CD4-positive, alpha-beta T cell (primary cell): ENCODE results near the gene GDF2. TPM values are rescaled to one million over a fixed set of nuclear protein-coding genes. Genes with fewer than 3 reads are reported as not detected.

Source experiments
- ATAC-seq: fragments of 200-7000 bp; cut with Tn5 transposase; one replicate; pipeline ENCODE4 v1.10.0; 2022; ENCODE audit warnings: mild to moderate bottlenecking; ENCODE audit not compliant: poor library complexity
- CTCF ChIA-PET: fragments of 350-600 bp; sonication (Branson Sonifier 250); formaldehyde crosslinking; loops from one replicate; lab custom pipeline; 2021; ENCODE audit warnings: antibody characterized with exemption, inconsistent platforms; lab: Charles Lee
- POLR2A ChIA-PET: fragments of 350-600 bp; sonication (Branson Sonifier 250); formaldehyde crosslinking; loops from one replicate; lab custom pipeline; 2021; ENCODE audit warnings: antibody characterized with exemption, inconsistent platforms; lab: Charles Lee
- DNase-seq, 14 experiments: peaks; one replicate each; pipeline ENCODE4 v3.0.0-alpha.2; 2013 to 2020; ENCODE audit warnings: mixed read lengths in 2 of 14
- H3K27ac ChIP-seq, 2 donors: one replicate each; pipeline versions ENCODE4 v1.5.1 to v1.7.0; 2013; ENCODE audit warnings: low read length in 2 of 2, low read depth in 1 of 2, mild to moderate bottlenecking in 1 of 2
- H3K27me3 ChIP-seq, 2 experiments: 1 replicate in 1 of 2; 2 replicates in 1 of 2; pipeline versions ENCODE4 v1.6.1 to v1.7.0; 2013; ENCODE audit warnings: low read length in 2 of 2, control low read depth in 1 of 2, mild to moderate bottlenecking in 1 of 2, moderate library complexity in 1 of 2; ENCODE audit not compliant: insufficient read depth in 2 of 2, control insufficient read depth in 1 of 2
- H3K36me3 ChIP-seq: one replicate; pipeline ENCODE4 v1.6.1; 2013; ENCODE audit warnings: low read length, control low read depth; ENCODE audit not compliant: insufficient read depth
- H3K4me1 ChIP-seq: one replicate; pipeline ENCODE4 v1.6.1; 2013; ENCODE audit warnings: low read length, control low read depth; ENCODE audit not compliant: insufficient read depth
- H3K4me3 ChIP-seq: one replicate; pipeline ENCODE4 v1.5.1; 2013; ENCODE audit warnings: mild to moderate bottlenecking, low read length, moderate library complexity
- H3K9me3 ChIP-seq, 2 experiments: 1 replicate in 1 of 2; 2 replicates in 1 of 2; pipeline versions ENCODE4 v1.6.1 to v1.7.0; 2013; ENCODE audit warnings: low read length in 2 of 2, mild to moderate bottlenecking in 2 of 2, control low read depth in 1 of 2, moderate library complexity in 1 of 2; ENCODE audit not compliant: control insufficient read depth in 1 of 2, insufficient read depth in 1 of 2
- H3K27ac Mint-ChIP-seq: one replicate; pipeline ENCODE4 v1.8.0; 2020; ENCODE audit warnings: mixed read lengths
- H3K27me3 Mint-ChIP-seq: one replicate; pipeline ENCODE4 v1.8.0; 2021; ENCODE audit warnings: mixed read lengths
- H3K36me3 Mint-ChIP-seq: one replicate; pipeline ENCODE4 v1.8.0; 2021; ENCODE audit warnings: low read depth, mixed read lengths
- H3K4me1 Mint-ChIP-seq: one replicate; pipeline ENCODE4 v1.8.0; 2021; ENCODE audit warnings: low read depth, mixed read lengths
- H3K4me3 Mint-ChIP-seq: one replicate; pipeline ENCODE4 v1.8.0; 2020; ENCODE audit warnings: mild to moderate bottlenecking, mixed read lengths
- H3K9me3 Mint-ChIP-seq: one replicate; pipeline ENCODE4 v1.8.0; 2020; ENCODE audit warnings: mixed read lengths
- intact Hi-C, 2 experiments: fragments of 100-400 bp; cut with DNase I in 1 of 2; cut with micrococcal nuclease in 1 of 2; formaldehyde crosslinking; loops; one replicate each; pipeline versions ENCODE4 v1.15.1 to v1.9.0; 2023 to 2025; cut with DNase I, micrococcal nuclease
- total RNA-seq, 174 experiments: library from RNA in 2 of 174; stranded (reverse) in 2 of 174; gene quantifications; one replicate each; pipeline ENCODE4 v1.2.3 and lab custom pipeline; 2021 to 2026
- TF ChIP-seq, protein P1 (sequence below): fragments of 200-600 bp; IDR thresholded peaks from one replicate; pipeline ENCODE4 v1.8.0; 2022; ENCODE audit warnings: antibody characterized with exemption, mild to moderate bottlenecking

Gene GDF2
- total RNA-seq, 2 experiments from 2014 or later, result not detected

DNA sequence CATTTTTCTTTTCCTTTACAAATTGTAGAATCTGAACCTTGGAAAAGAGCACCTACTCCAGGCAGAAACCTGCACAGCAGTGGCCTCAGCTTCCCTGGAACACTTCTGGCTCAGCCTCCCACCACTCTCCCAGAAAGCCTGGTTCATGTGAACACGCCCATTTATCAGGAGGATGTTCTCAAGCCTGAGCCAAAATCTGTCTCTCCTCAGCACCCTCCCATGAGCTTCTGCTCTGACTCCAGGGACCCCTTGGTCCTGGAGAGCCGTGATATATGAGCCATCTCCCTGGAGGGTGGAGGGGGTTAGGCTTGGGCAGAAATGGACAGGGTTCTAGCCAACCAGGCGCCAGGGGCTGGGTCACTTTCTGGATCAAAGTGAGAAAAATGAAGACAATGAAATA is 10.1 kb downstream of the GDF2 start:
- Mint-ChIP-seq H3K9me3 (no peaks in the 10 kb centered on the region), H3K36me3 (no peaks in the 10 kb centered on the region), H3K27me3 (no peaks in the 10 kb centered on the region), H3K4me3 (no peak overlapping the region), H3K27ac (no peak overlapping the region), H3K4me1 (no peaks in the 10 kb centered on the region)
- intact Hi-C loops, result no loop called here
- Histone ChIP-seq H3K4me3 (no peak overlapping the region), H3K4me1 (no peaks in the 10 kb centered on the region), H3K9me3 (peaks cover 0 to 5% of the 10 kb centered on the region in 2 experiments), H3K27me3 (peaks cover 0 to 5% of the 10 kb centered on the region in 2 experiments), H3K36me3 (no peaks in the 10 kb centered on the region), H3K27ac (no peak overlapping the region)
- ATAC-seq (no peak), DNase-seq (no peak)
- TF ChIP-seq, protein P1, sequence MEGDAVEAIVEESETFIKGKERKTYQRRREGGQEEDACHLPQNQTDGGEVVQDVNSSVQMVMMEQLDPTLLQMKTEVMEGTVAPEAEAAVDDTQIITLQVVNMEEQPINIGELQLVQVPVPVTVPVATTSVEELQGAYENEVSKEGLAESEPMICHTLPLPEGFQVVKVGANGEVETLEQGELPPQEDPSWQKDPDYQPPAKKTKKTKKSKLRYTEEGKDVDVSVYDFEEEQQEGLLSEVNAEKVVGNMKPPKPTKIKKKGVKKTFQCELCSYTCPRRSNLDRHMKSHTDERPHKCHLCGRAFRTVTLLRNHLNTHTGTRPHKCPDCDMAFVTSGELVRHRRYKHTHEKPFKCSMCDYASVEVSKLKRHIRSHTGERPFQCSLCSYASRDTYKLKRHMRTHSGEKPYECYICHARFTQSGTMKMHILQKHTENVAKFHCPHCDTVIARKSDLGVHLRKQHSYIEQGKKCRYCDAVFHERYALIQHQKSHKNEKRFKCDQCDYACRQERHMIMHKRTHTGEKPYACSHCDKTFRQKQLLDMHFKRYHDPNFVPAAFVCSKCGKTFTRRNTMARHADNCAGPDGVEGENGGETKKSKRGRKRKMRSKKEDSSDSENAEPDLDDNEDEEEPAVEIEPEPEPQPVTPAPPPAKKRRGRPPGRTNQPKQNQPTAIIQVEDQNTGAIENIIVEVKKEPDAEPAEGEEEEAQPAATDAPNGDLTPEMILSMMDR, result no peak
- CTCF ChIA-PET, result no interaction called here
- POLR2A ChIA-PET, result no interaction called here

DNA sequence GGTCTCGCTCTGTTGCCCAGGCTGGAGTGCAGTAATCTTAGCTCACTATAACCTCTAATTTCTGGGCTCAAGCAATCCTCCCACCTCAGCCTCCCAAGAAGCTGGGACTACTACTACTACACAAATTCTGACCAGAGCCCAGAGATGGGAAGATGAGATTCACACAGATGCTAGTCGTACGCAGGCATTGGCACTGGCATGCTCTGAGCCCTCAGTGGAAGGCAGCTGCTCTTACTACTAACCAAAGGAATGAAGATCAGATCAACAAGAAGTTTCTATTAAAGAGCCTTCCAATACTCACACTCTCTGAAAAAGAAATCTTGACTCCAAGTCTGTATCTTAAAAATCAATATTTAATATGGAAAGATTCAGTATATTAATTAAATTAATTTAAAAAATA is 10.7 kb downstream of the GDF2 start:
- Histone ChIP-seq H3K4me3 (no peak overlapping the region), H3K9me3 (peaks cover 0 to 5% of the 10 kb centered on the region in 2 experiments), H3K27me3 (peaks cover 0 to 5% of the 10 kb centered on the region in 2 experiments), H3K36me3 (no peaks in the 10 kb centered on the region), H3K27ac (no peak overlapping the region), H3K4me1 (no peaks in the 10 kb centered on the region)
- Mint-ChIP-seq H3K4me3 (no peak overlapping the region), H3K4me1 (no peaks in the 10 kb centered on the region), H3K36me3 (no peaks in the 10 kb centered on the region), H3K9me3 (no peaks in the 10 kb centered on the region), H3K27me3 (no peaks in the 10 kb centered on the region), H3K27ac (no peak overlapping the region)
- intact Hi-C loops, result no loop called here
- POLR2A ChIA-PET, result no interaction called here
- no peak for DNase-seq
- TF ChIP-seq, protein P1, result no peak
- CTCF ChIA-PET, result no interaction called here
- no peak for ATAC-seq

DNA sequence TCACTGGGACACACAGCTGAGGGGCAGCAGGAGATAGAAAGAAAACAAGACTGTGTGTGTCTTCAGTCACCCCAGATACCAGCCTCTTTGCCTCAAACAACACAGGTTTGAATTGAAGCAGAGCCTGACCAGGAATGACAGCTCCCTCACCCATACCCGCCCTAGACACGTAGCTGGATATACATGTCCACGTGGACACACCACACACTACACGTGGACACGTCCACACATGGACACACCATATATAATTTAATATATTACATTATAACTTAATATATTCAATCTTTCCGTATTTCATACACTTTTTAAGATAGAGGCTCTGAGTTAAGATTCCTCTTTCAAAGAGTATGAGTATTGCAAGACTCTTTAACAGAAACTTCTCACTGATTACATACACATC is 11.3 kb downstream of the GDF2 start:
- TF ChIP-seq, protein P1, result no peak
- H3K4me3 Mint-ChIP-seq, result no peak overlapping the region
- no peak for ATAC-seq
- no peaks in the 10 kb centered on the region for H3K27me3 Mint-ChIP-seq
- Histone ChIP-seq H3K9me3 (peaks cover 0 to 5% of the 10 kb centered on the region in 2 experiments), H3K4me1 (no peaks in the 10 kb centered on the region), H3K27ac (no peak overlapping the region), H3K27me3 (peaks cover 0 to 5% of the 10 kb centered on the region in 2 experiments), H3K36me3 (no peaks in the 10 kb centered on the region), H3K4me3 (no peak overlapping the region)
- H3K9me3 Mint-ChIP-seq, result no peaks in the 10 kb centered on the region
- CTCF ChIA-PET, result no interaction called here
- no peaks in the 10 kb centered on the region for H3K36me3 Mint-ChIP-seq
- DNase-seq, result no peak
- H3K27ac Mint-ChIP-seq, result no peak overlapping the region
- H3K4me1 Mint-ChIP-seq, result no peaks in the 10 kb centered on the region
- POLR2A ChIA-PET, result no interaction called here
- intact Hi-C loops, result no loop called here
